ENCODE results near the gene HTR3E. TPM values are rescaled to one million over a fixed set of nuclear protein-coding genes. Genes with fewer than 3 reads are reported as not detected.
A peak's percentile ranks its signal among the peaks of the same experiment; 100 is the strongest.

HTR3E gene
- total and polyA plus RNA-seq, 2 of the 13 experiments (the other 11 are each of a cell fraction or from before 2014, with no cell fraction given), result not detected

DNA sequence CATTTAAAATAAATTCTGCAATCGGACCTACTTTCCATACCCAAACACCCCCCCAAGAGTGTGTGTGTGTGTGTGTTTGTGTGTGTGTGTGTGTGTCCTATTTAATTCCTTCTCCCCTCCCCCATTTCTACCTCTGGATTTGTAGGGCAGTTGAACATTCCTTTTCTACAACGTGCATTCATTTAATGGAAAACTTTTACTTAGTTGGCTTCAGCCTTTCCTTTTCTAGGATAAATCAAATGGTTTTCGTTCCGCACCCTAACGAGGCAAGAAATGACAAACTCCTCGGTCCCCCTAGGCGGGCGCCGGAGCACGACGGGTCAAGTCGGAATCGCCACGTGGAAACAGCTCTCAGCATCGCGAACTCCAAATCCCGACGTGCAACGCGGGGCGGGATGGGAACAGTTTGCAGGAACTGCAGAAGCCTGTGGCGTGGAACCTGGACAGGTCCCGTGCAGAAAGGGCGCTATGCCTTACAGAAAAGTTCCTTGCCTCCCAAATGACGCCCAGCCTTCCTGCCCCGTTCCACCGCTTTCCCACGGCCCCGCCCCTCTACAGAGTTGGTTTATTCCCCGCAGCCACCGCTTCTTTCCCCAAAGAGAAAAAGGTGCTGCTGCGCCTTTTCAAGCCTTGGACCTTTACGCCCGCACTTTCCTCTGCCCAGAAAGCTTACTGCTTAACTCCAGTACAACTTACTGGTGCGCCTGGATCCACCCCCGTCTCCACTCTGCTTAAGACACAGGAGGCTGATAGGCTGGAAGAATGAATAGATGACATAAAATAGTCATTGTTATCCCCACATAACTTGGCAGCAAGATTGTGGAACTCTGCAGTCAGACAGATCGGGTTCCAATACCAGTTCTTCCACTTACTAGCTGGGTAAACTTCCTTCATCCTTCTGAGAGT is 37.2 kb downstream of the HTR3E start (continued):
- TF ChIP-seq IKZF4 (CRISPR knock-in tag; IDR thresholded peaks at IDR 0.05; ENCODE audit: borderline replicate concordance, low read depth, not compliant biosample characterization) (peak; percentile 75), ZC3H4 (CRISPR knock-in tag; IDR thresholded peaks at IDR 0.05; ENCODE audit: borderline replicate concordance) (no peak), GABPB1 (CRISPR knock-in tag; IDR thresholded peaks at IDR 0.05) (peak; percentile 90), PPARG (CRISPR knock-in tag; conservative IDR thresholded peaks at IDR 0.05) (0 out of 2 replicates have a peak, but pooled peaks have one; percentile 32), ZNF773 (CRISPR knock-in tag; IDR thresholded peaks at IDR 0.05; ENCODE audit: borderline replicate concordance) (0 out of 2 replicates have a peak, but pooled peaks have one; percentile 23), REPIN1 (CRISPR knock-in tag; IDR thresholded peaks at IDR 0.05; ENCODE audit: borderline replicate concordance, low read depth) (peak; percentile 93; the same call in 1 of the 2 replicates), ZNF160 (CRISPR knock-in tag; IDR thresholded peaks at IDR 0.05) (no peak; the same call in 1 of the 2 replicates), NCOA2 (CRISPR knock-in tag; IDR thresholded peaks at IDR 0.05) (no peak; the same call in 1 of the 2 replicates), ELF4 (CRISPR knock-in tag; IDR thresholded peaks at IDR 0.05; ENCODE audit: borderline replicate concordance) (no peak), ZNF235 (CRISPR knock-in tag; IDR thresholded peaks at IDR 0.05; ENCODE audit: borderline replicate concordance) (no peak), TARDBP (CRISPR knock-in tag; IDR thresholded peaks at IDR 0.05) (peak; percentile 61; the same call in 1 of the 2 replicates), ZNF256 (CRISPR knock-in tag; conservative IDR thresholded peaks at IDR 0.05) (peak; percentile 71; the same call in 1 of the 2 replicates), SKI (IDR thresholded peaks at IDR 0.05; ENCODE audit: partially characterized antibody) (no peak), KDM5B (CRISPR knock-in tag; IDR thresholded peaks at IDR 0.05; ENCODE audit: borderline replicate concordance) (peak; percentile 87; the same call in 1 of the 2 replicates), ZNF543 (CRISPR knock-in tag; IDR thresholded peaks at IDR 0.05) (peak; percentile 70), ZNF207 (IDR thresholded peaks at IDR 0.05; ENCODE audit: borderline replicate concordance) (no peak), ZFP90 (CRISPR knock-in tag; IDR thresholded peaks at IDR 0.05; ENCODE audit: borderline replicate concordance) (no peak), EED (CRISPR knock-in tag; IDR thresholded peaks at IDR 0.05) (peak; percentile 46; the same call in 1 of the 2 replicates), ZNF343 (CRISPR knock-in tag; IDR thresholded peaks at IDR 0.05) (peak; percentile 74; the same call in 1 of the 2 replicates), SATB2 (CRISPR knock-in tag; IDR thresholded peaks at IDR 0.05) (no peak)
- TF ChIP-seq, protein P1, sequence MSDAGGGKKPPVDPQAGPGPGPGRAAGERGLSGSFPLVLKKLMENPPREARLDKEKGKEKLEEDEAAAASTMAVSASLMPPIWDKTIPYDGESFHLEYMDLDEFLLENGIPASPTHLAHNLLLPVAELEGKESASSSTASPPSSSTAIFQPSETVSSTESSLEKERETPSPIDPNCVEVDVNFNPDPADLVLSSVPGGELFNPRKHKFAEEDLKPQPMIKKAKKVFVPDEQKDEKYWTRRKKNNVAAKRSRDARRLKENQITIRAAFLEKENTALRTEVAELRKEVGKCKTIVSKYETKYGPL (CRISPR knock-in tag; IDR thresholded peaks at IDR 0.05), result peak; percentile 28; the same call in 1 of the 2 replicates
- TF ChIP-seq, protein P2, sequence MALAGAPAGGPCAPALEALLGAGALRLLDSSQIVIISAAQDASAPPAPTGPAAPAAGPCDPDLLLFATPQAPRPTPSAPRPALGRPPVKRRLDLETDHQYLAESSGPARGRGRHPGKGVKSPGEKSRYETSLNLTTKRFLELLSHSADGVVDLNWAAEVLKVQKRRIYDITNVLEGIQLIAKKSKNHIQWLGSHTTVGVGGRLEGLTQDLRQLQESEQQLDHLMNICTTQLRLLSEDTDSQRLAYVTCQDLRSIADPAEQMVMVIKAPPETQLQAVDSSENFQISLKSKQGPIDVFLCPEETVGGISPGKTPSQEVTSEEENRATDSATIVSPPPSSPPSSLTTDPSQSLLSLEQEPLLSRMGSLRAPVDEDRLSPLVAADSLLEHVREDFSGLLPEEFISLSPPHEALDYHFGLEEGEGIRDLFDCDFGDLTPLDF (CRISPR knock-in tag; IDR thresholded peaks at IDR 0.05), result peak; percentile 54
- TF ChIP-seq, protein P3, sequence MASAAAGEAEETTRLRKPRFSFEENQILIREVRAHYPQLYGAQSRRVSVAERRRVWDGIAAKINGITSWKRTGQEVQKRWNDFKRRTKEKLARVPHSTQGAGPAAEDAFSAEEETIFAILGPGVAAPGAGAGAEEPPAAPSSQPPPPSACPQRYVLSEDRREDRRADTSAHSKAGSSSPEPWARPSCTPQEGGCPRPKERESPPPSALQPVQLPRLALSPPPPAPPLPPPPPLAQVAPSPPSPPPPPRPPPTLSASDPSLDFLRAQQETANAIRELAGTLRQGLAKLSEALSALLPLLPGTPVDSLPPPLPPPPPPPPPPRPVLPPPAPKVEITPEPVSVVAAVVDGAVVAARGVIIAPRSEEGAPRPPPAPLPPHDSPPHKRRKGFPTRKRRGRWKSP (CRISPR knock-in tag; IDR thresholded peaks at IDR 0.05), result peak; percentile 62
- TF ChIP-seq, protein P4, sequence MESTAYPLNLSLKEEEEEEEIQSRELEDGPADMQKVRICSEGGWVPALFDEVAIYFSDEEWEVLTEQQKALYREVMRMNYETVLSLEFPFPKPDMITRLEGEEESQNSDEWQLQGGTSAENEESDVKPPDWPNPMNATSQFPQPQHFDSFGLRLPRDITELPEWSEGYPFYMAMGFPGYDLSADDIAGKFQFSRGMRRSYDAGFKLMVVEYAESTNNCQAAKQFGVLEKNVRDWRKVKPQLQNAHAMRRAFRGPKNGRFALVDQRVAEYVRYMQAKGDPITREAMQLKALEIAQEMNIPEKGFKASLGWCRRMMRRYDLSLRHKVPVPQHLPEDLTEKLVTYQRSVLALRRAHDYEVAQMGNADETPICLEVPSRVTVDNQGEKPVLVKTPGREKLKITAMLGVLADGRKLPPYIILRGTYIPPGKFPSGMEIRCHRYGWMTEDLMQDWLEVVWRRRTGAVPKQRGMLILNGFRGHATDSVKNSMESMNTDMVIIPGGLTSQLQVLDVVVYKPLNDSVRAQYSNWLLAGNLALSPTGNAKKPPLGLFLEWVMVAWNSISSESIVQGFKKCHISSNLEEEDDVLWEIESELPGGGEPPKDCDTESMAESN (CRISPR knock-in tag; conservative IDR thresholded peaks at IDR 0.05), result 0 out of 2 replicates have a peak, but pooled peaks have one; percentile 63

Measured in HepG2 (cell line).